ENCODE data around the gene POU4F2.
"Not testable (repeated sequence)": the region's sequence is repeated elsewhere in the genome, so short reads cannot be mapped to it uniquely, and the experiment has no call there.

POU4F2 gene

DNA sequence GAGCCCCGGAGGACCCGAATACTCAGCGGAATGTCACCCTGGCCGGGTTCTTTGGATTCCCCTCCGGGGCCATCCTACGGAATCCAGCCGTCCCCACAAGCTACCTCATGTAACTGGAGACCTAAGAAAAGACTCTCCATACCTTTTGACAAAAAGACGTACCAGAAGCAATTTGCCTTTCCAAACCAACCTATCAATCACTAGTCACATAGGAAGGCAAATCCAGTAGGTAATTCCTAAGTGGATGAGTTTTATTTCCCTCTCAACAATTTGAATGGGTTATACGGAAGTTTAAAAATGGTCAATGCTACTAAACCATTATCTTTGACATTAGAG lies 16.8 kb downstream of the POU4F2 start:
- no peak for DNase-seq

DNA sequence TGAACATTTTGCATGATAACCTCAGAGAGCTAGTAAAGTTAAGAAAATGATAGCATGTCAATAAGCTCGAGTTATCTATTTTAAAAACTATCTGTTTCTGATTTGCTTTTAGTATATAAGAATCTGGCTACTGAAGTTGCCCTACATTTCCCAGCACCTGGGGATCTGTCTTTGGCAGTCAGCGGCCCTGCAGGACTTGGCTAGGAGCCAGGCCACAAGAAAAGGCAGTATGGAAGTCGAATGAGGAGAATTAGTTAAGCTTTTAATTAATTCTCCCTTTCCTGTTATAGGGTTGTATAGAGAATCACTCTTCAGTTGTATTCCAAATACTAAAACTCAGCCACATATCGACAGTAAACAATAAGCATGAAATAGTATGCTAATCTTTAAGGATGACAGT lies 22.7 kb downstream of the POU4F2 start:
- DNase-seq = no peak

DNA sequence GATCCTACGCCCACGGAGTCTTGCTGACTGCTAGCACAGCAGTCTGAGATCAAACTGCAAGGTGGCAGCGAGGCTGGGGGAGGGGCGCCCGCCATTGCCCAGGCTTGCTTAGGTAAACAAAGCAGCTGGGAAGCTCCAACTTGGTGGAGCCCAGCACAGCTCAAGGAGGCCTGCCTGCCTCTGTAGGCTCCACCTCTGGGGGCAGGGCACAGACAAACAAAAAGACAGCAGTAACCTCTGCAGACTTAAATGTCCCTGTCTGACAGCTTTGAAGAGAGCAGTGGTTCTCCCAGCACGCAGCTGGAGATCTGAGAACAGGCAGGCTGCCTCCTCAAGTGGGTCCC lies 25.2 kb downstream of the POU4F2 start:
- not testable (repeated sequence) for DNase-seq

DNA sequence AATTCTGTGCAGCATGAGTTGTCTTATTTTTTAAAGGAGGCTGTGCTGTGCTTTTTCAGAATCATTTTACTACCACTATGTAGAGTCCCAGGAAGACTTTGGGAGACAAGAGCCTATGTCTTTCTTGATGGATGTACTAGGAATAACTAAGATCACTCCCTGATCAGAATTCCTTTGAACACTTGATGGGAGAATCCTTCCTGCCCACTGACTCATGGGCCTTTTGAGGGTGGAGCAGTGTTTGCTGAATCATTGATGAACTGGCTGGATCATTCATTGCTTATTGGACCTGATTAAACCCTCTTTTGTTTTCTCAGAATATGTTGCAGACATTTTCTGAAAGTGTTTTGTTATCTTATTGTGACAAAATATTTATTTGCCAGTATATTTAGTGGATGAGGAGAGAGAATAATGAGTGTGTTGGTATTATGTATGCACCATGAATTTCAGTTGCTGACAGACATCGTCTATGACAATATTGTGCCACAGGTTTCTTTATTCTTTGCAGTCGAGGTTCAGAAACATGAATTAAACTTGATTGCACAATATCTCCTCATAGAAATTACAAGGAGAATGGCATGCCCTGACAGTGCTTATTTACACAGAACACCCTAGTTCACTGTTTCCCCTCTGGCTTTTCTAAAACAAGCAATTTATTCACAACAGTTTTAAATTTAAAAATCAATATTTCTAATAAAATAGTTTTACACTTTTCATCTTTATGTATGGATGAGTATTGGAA lies 36.3 kb downstream of the POU4F2 start:
- DNase-seq = no peak
